ENCODE measurements around the gene TCTN1. TPM values are rescaled to one million over a fixed set of nuclear protein-coding genes. Genes with fewer than 3 reads are reported as not detected.
A peak's percentile ranks its signal among the peaks of the same experiment; 100 is the strongest.
"Not testable (repeated sequence)": the region's sequence is repeated elsewhere in the genome, so short reads cannot be mapped to it uniquely, and the experiment has no call there.

TCTN1 gene
- polyA plus RNA-seq (2014; cell fraction: cytosol; rRNA removed), result 39.6 and 51.3 TPM in 2 replicates
- 83.2 and 117 TPM in 2 replicates for polyA plus RNA-seq (2014; cell fraction: nucleus; rRNA removed)

DNA sequence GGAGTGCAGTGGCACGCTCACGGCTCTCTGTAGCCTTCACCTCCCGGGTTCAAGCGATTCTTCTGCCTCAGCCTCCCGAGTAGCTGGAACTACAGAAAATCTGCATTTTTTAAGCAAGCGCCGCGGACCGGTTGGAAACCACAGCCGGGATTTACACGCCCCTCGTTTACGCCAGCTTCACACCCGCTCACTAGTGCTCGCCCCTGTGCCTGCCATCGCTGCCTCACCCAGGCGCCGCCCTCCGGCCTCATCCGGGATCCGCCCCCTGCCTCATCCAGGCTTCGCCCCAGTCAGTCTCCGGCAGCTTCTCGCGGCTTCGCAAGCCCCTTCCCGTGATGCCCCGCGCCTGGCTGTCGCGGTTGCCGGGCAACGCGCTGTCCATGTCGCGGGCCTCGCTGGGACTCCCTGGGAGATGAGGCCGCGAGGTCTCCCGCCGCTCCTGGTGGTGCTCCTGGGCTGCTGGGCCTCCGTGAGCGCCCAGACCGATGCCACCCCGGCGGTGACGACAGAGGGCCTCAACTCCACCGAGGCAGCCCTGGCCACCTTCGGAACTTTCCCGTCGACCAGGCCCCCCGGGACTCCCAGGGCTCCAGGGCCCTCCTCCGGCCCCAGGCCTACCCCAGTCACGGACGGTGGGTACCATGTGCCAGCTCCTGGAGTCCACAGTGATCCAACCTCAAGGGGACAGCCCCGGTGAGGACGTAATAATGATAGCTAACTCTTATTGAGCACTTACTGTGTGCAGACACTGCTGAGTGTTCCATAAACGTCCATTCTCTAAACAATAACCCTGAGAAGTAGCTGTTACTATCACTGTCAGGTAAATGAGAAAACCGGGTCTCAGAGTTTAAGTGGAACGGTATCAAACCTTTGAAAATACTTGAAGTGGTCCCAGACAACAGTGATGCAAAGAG lies at the start of gene TCTN1:
Gene TCTN1, plus strand, starts transcription at position 359 of the 914 bp plus-strand sequence. Its CDS starts 54 bp downstream, at position 413.
- DNase-seq (ENCODE audit: low spot score), result peak; percentile 93

DNA sequence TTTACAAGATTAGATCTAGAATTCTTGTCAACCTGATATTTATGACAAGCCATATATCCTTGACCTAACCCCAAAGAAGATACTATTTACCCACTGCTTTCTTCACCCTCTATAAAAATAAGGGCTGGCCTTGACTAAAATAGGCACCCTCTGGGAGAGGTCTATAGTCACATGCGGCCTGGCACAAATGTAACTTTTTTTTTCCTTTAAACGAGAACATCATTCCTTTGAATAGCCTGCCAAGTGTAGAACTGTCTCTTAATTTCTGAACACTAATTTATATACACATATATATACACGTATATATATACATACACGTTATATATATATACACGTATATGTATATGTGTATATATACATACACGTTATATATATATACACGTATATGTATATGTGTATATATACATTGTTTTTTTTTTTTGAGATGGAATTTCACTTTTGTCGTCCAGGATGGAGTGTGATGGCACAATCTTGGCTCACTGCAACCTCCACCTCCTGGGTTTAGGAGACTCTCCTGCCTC lies 49.4 kb upstream of the TCTN1 start:
- DNase-seq (ENCODE audit: low spot score), result no peak

DNA sequence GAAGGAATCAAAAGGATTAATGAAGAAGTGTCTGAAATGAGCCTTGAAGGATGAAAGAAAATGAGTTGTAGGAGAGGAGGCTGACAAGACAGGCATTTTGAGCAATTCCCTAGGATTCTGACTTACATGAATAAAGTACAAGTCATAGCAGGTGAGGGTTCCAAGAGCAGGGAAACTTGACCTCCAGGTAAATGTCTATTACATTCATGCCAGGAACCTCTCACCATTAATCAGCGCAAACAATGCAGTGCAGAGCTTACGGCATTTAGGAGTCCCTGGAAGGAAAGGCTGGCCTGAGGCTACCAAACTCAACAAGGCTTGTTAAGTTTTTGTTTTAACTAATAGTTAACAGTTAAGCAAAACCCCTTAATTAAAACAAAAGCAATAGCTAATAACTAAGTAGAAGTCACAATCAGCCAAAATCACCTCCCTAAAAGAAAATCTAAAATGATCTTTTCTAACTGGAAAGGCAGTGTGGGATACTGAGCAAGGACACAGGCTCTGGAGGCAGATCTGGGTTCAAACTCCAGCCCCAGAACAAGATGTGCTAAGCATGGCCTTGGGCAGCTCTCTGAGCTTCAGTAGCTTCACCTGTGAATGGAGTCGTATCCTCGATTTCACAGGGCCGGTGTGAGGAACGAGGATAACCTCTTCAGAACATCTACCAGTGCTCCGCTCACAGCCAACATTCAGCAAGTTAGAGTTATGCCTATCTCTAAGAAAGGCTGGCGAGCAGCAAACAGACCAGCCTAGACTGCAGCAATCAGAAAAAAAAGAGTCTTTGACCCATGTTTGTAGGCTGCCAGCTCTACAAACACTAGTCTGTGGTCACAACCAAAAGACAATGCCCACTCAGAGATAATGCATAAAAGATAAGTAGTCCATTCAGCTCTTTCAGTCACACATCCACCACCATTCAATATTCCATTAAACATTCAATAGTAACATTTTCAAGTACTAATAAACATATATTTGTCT lies 47.7 kb upstream of the TCTN1 start:
- DNase-seq (ENCODE audit: low spot score), result no peak

DNA sequence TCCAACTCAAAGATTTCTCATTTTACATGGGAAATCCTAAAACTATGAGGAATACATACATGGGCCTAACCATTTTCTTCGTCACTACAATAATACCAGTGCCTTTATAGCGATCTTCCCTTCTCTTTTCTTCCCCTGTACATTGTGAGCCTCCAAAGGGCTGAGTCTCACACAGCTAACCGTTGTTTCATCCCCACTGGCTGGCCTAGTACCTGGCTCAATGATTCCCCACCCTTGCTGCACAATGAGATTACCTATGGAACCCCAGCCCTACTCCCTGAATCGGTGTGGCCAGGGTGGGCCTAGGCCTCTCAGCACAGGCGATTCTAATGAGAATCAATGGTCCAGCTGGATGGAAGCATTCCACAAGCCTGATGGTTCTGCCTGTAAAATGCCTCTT lies 46.9 kb upstream of the TCTN1 start:
- no peak for DNase-seq (ENCODE audit: low spot score)

DNA sequence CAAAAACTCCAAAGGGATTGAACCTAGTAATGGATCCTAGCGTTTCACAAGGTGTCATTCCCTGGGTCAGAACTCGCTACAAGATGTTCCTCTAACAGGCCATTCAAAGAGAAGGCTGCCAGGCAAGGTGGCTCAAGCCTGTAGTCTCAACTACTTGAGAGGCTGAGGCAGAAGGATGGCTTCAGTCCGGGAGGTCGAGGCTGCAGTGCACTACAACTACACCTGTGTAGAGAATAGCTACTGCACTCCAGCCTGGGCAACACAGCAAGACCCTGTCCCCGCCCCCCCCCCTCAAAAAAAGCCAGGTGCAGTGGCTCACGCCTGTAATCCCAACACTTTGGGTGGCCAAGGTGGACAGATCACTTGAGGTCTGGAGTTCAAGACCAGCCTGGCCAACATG lies 45.2 kb upstream of the TCTN1 start:
- no peak for DNase-seq (ENCODE audit: low spot score)

DNA sequence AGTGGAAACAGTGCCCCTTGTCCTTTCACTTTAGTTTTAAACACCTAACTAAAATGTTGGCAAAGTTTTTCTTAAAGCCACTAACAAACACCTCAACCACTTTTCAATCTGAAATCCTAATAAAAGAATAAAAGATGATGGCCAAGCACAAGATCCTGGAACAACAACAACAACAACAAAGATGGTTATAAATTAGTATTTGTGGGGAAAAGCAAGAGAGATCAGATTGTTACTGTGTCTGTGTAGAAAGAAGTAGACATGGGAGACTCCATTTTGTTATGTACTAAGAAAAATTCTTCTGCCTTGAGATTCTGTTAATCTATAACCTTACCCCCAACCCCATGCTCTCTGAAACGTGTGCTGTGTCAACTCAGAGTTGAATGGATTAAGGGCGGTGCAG lies 44.1 kb upstream of the TCTN1 start:
- not testable (repeated sequence) for DNase-seq (ENCODE audit: low spot score)

DNA sequence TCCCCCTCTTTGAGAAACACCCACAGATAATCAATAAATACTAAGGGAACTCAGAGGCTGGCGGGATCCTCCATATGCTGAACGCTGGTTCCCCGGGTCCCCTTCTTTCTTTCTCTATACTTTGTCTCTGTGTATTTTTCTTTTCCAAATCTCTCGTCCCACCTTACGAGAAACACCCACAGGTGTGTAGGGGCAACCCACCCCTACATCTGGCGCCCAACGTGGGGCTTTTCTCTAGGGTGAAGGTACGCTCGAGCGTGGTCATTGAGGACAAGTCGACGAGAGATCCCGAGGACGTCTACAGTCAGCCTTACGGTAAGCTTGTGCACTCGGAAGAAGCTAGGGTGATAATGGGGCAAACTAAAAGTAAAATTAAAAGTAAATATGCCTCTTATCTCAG lies 43.1 kb upstream of the TCTN1 start:
- not testable (repeated sequence) for DNase-seq (ENCODE audit: low spot score)

DNA sequence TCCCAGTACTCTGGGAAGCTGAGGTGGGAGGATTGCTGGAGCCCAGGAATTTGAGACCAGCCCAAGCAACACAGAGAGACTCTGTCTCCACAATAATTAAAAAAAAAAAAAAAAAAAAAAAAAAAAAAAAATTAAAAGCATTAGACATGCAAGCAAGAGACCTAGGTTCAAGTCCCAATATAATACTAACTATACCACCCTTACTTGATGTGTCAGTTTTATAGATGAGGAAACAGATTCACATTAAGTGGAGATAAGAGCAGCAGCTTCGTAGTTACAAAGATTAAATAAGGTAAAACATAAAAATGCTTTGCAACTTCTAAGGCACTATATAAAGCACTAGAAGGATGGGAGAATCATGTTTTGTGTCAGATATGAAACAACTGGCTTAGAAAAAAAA lies 39.9 kb upstream of the TCTN1 start:
- DNase-seq (ENCODE audit: low spot score), result no peak

DNA sequence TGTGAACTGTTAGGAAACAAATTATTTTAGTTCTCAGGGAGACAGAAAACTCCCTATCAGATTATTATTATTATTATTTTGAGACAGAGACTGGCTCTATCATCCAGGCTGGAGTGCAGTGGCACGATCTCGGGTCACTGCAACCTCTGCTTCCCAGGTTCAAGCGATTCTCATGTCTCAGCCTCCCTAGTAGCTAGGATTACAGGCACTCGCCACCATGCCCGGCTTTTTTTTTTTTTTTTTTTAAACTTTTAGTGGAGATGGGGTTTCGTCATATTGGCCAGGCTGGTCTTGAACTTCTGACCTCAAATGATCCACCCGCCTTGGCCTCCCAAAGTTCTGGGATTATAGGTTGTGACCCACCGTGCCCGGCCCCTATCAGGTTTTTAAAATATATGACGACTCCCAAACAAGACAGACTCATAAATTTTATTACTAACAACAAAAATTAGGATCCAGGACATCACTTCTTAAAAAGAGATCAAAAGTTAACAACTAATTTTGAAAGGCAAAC lies 39.2 kb upstream of the TCTN1 start:
- DNase-seq (ENCODE audit: low spot score), result not testable (repeated sequence)

DNA sequence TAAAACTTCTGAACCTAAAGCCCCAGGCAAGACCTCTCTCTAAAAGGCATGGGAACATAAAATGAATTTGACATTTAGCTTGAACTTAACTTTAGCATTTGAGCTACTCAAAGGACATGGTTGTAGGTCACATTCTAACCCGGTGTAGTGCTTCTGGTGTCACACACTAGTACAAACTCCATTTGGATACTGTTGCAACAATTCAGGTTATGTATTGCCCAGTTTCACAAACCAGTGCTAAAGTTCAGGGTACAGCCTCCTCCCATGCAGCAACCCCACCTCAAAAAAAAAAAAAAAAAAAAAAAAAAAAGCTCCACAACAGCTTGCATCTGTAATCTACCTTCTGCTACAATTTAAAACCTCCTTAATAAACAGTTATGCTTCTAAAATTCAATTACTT lies 38.6 kb upstream of the TCTN1 start:
- DNase-seq (ENCODE audit: low spot score), result no peak

DNA sequence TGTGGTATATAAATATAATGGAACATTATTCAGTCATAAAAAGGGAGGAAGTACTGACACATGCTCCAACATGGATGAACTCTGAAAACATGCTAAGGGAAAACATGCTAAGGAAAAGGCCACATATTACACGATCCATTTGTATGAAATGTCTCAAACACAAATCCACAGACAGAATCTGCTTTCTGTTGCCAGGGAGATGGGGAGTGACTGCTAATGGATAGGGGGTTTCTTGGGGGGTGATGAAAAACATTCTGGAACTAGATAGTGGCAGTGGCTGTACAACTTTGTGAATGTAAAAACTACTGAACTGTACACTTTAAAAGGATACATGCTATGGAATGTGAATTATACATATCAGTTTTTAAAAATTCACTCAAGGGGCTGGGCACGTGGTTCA lies 37.4 kb upstream of the TCTN1 start:
- DNase-seq (ENCODE audit: low spot score), result no peak

DNA sequence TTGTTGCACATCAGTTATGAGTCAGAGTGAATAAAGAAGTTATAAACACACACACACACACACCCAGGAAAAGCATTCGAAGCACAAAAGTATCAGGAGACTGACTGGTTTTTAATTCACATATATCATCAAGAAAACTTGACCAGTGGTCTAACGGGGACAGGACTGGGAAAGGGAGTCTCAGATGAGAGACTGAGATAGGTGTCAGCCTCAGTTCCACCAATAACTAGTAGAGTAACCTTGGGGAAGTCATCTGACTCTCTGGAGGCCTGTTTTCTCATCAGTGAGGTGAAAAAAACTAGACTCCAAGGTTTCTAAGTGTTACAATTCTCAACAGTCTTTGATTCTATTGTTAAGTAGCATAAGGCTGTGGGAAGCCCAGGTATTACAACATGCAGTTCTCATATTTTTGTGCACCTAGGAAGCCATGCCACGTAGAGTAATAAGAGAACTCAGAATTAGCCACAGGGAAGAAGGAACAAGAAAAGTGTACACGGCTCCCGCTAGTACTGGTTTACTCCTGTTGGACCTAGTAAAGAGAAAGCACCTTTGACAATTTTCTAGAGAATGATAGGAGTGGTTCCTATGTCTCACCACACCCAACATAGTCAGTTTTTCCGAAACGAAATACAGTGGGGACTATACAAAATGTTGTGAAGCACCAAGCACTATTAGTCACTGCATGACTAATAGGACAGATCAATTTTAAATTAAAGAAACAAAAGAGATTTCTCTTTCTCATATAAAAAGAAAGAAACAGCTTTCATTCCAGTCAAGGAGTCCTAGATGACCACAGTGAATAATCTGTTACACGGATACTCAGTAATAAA lies 35.9 kb upstream of the TCTN1 start:
- DNase-seq (ENCODE audit: low spot score), result no peak

DNA sequence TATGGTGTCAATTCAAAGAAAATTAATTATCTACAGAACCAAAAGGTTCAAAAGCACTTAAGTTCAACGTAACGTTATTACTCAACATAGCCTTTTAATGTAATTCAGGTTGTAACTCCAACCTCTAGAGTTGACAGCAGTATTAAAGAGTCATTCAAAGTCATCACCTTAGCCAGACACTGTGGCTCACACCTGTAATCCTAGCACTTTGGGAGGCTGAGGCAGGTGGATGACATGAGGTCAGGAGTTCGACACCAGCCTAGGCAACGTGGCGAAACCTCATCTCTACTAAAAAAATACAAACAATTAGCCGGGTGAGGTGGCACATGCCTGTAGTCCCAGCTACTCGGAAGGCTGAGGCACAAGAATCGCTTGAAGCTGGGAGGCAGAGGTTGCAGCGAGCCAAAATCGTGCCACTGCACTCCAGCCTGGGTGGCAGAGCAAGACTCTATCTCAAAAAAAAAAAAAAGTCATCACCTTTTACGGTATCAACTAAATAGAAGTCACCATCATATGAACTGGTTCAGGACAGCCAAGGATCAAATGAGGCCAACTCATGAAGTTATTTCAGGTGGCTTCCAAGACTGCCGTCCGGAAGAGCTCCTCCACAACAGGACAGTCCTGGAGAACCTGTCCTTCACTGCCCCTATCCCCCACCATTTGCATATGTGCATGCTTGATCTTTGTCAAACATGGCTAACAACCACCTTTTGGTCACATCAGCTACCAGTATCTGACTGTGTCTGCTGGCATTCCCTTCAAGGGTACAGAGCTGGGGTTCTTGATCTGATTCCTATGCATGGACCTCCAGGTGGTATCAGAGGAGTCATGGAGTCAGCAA lies 35.0 kb upstream of the TCTN1 start:
- DNase-seq (ENCODE audit: low spot score), result no peak

DNA sequence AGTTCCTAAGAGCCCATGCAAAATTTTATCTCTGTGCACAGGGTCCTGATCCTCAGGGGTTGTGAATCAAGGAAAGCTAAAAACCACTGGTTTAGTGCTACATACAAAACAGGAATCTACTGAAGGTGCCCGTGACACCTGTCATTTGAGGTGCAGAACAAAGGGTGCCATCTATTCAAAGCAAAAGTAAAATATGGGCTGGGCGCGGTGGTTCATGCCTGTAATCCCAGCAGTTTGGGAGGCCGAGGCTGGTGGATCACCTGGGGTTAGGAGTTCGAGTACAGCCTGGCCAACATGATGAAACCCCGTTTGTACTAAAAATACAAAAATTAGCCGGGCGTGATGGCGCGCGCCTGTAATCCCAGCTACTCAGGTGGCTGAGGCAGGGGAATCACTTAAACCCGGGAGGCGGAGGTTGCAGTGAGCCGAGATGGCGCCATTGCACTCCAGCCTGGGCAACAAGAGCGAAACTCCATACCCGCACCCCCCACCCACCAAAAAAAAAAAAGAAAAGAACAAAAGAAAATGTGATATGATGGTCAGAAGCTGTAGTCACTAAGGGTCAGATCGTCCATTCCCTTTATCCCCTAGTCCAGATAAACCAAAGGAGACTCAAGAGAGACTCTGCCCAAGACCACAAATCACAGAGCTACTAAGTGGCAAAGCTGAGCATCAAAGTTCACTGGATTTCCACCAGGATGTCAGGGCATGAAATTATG lies 34.2 kb upstream of the TCTN1 start:
- DNase-seq (ENCODE audit: low spot score), result no peak

DNA sequence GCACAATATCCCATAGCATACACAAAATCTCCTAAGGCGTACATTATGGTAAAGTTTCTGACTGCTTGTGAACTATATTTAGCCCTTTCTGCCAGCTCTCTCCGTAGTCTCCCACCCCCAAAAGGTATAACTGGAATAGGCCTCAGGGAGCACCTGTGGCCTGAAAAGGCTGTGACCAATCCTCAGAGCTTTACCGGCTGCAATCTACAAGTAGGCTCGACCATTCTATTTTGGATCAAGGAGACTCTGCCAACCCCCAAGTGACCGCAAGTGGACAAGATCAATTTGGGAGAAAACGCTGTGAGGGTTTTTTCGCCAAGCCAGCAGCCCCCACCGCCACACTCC lies 32.0 kb upstream of the TCTN1 start:
- DNase-seq (ENCODE audit: low spot score), result no peak

DNA sequence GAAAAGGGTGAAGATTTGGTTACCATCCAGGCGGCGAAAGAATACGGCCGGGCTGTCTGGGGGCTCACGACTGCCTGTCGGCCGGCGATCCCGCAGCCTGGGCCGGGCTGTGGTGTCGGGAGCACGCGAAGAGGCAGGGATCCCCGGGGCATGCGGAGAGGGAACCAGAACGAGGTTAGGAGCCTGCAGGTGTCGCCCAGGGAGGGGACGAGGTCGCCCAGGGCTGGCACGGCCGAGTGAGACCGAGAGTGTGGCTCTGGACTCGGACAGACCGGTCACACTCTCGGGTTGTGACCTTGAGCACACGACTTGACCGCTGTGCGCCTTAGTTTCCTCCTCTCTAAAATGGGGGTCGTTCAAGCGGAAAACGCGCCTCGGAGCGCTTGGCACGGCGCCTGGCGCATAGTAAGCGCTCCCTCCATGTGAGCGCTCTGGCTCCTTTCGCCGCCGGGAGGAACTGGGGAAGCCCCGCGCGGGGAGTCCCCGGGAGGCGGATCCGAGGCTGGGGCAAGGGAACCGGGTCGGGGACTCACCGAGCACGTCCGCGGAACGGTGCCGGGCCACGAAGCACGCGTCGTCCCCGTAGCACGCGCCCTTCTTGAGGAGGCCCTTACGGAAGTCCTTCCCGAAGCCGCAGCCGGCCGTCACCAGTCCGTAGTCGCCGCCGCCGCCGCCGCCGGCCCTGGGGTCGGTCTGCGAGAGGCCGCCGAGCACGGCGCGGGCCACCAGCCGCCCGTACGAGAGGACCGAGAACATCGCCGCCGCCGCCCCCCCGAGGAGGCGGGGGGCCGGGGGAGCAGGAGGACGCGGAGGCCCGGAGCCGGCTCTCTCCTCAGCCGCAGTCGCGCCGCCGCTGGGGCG lies 31.4 kb upstream of the TCTN1 start:
- peak; percentile 44 for DNase-seq (ENCODE audit: low spot score)

DNA sequence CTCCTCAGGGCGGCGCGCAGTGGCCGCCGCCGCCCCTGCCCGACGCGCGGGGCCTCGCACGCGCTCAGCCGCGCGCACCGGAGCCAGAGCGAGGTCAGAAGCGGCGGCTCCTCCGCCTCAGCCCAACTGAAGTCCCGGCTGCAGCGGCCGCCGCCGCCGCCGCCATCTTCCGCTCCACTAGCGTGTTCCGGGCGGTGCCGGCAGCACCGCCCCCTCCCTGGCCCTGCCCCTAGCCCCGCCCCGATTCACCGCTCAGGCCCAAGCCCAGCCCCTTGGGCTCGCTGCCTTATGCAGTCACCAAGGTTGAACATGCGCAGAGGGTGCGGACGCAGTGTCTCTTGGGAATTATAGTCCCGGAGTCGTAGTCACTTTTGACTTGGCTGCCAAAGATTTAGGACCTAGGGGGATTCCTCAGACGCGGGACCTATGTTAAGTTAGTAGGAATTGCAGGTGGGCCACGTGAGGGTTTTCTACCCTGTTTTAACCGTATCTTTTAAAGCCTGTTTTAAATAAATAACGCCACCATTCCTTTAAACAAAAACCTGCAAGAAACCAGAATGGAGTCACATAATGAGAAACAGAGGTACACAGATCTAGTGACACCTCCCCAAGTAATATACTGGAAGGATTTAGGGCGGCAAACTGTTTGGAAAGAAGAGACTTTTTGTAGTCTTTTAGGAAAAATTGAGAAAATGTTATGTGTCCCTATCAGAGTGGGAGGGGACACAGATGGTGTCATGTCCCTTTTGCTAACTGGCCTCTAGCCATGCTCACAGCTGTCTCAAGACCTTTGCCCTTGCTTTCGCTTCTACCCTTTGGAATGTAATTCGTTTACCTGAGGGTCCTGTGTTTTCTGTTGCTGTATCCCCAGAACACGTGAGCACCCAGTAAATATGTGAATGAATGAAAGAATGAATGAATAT lies 30.5 kb upstream of the TCTN1 start, which contains the start of gene PPTC7:
Gene PPTC7, minus strand, starts transcription at position 182 of the 923 bp plus-strand sequence. CDS start 287 bp downstream, outside the sequence.
- DNase-seq (ENCODE audit: low spot score), result peak; percentile 95

Measured in SK-N-DZ (cell line).